ENCODE data around the gene PTHLH.

GRCh38 chr12:27958675-27959074, 13.9 kb downstream of the PTHLH start:
- no peak for TF ChIP-seq SP1 (IDR thresholded peaks at IDR 0.05)
- no peak for TF ChIP-seq TARDBP (IDR thresholded peaks at IDR 0.05)
- no peak for TF ChIP-seq ELF4 (IDR thresholded peaks at IDR 0.05)
- TF ChIP-seq L3MBTL2 (conservative IDR thresholded peaks at IDR 0.05): no peak
- no peak for TF ChIP-seq ZNF384 (IDR thresholded peaks at IDR 0.05)
- no peak for TF ChIP-seq SUZ12 (IDR thresholded peaks at IDR 0.05)
- no peak for TF ChIP-seq FOXK2 (IDR thresholded peaks at IDR 0.05)
- no peak for TF ChIP-seq BHLHE40 (IDR thresholded peaks at IDR 0.05; ENCODE audit: borderline replicate concordance)
- TF ChIP-seq FOXM1 (IDR thresholded peaks at IDR 0.05; ENCODE audit: borderline replicate concordance): no peak
- TF ChIP-seq NFRKB (IDR thresholded peaks at IDR 0.05): no peak
- TF ChIP-seq, protein P1, sequence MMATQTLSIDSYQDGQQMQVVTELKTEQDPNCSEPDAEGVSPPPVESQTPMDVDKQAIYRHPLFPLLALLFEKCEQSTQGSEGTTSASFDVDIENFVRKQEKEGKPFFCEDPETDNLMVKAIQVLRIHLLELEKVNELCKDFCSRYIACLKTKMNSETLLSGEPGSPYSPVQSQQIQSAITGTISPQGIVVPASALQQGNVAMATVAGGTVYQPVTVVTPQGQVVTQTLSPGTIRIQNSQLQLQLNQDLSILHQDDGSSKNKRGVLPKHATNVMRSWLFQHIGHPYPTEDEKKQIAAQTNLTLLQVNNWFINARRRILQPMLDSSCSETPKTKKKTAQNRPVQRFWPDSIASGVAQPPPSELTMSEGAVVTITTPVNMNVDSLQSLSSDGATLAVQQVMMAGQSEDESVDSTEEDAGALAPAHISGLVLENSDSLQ (IDR thresholded peaks at IDR 0.05): no peak
- TF ChIP-seq ARNT (IDR thresholded peaks at IDR 0.05): no peak
- TF ChIP-seq HDGF (IDR thresholded peaks at IDR 0.05; ENCODE audit: borderline replicate concordance): no peak
- TF ChIP-seq FOXA1 (IDR thresholded peaks at IDR 0.05): no peak
